OCI-LY3 (cell line): Measurements from ENCODE around the gene PTPRM.

ENCODE experiments used
- H2AFZ ChIP-seq: fragments of 200-600, 300-600 bp; shearing (Covaris generic); 2 replicates; pipeline ENCODE4 v1.6.0; 2014; ENCODE audit warnings: antibody characterized with exemption, low read depth, low read length
- H3K27ac ChIP-seq: fragments of 200-600, 300-600 bp; sonication (generic); 2 replicates; pipeline ENCODE4 v1.5.1; 2014; ENCODE audit warnings: mild to moderate bottlenecking, low read length, moderate library complexity, mixed read lengths
- H3K27me3 ChIP-seq: fragments of 200-600, 300-600 bp; sonication (generic); 2 replicates; pipeline ENCODE4 v1.6.1; 2014; ENCODE audit warnings: low read depth, low read length, mixed read lengths
- H3K36me3 ChIP-seq: fragments of 200-600, 300-600 bp; sonication (generic); replicated peaks from 2 replicates; pipeline ENCODE3; 2014; ENCODE audit warnings: low read depth, low read length, mixed read lengths
- H3K4me1 ChIP-seq: fragments of 300-600, 200-600 bp; sonication (generic); 2 replicates; pipeline ENCODE4 v1.6.1; 2014; ENCODE audit warnings: low read length, mixed read lengths
- H3K4me2 ChIP-seq: fragments of 200-600, 300-600 bp; sonication (generic); 2 replicates; pipeline ENCODE4 v1.6.1; 2014; ENCODE audit warnings: low read length, mixed read lengths
- H3K4me3 ChIP-seq: fragments of 300-600, 200-600 bp; sonication (generic); 2 replicates; pipeline ENCODE4 v1.5.1; 2014; ENCODE audit warnings: antibody characterized with exemption, mild to moderate bottlenecking, low read length, moderate library complexity
- H3K79me2 ChIP-seq: fragments of 300-600, 200-600 bp; shearing (Covaris generic); 2 replicates; pipeline ENCODE4 v1.6.1; 2014; ENCODE audit warnings: mild to moderate bottlenecking, low read length, mixed read lengths
- H3K9ac ChIP-seq: fragments of 300-600, 200-600 bp; shearing (Covaris generic); 2 replicates; pipeline ENCODE4 v1.6.0; 2014; ENCODE audit warnings: mild to moderate bottlenecking, low read length, moderate library complexity
- H3K9me3 ChIP-seq: fragments of 200-600, 300-600 bp; shearing (Covaris generic); 2 replicates; pipeline ENCODE4 v1.6.1; 2014; ENCODE audit warnings: low read length, mixed read lengths; ENCODE audit not compliant: insufficient read depth
- H4K20me1 ChIP-seq: fragments of 200-600, 300-600 bp; sonication (generic); 2 replicates; pipeline ENCODE4 v1.6.1; 2016; ENCODE audit warnings: low read length, mixed read lengths; ENCODE audit not compliant: insufficient read depth
- EZH2phosphoT487 ChIP-seq: fragments of 200-600 bp; shearing (Covaris generic); IDR thresholded peaks from 2 replicates; pipeline ENCODE4 v1.6.1; 2018; ENCODE audit warnings: antibody characterized with exemption, mixed run types, low read depth
- TF ChIP-seq, protein P1 (sequence below): fragments of 200-600, 300-600 bp; sonication (generic); IDR thresholded peaks from 2 replicates; pipeline ENCODE4 v1.5.1; 2014; ENCODE audit warnings: antibody characterized with exemption, low read length, low read depth

PTPRM gene

DNA sequence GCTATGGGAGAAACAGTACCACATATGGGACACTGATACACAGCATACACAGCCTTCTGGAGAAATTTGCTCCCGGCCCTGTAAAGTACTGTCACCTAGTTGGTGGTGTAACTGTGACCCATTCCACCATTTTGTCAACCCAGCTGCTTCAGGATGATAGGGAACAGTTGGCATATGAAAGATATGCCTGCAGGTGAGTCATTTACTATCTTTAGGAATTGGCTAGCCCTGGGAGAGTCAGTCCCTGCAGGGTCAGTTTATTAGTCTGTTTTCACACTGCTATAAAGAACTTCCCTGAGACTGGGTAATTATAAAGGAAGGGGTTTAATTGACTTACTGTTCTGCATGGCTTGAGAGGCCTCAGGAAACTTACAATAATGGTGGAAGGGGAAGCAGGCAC is 30.0 kb upstream of the PTPRM start:
- Histone ChIP-seq H2AFZ (no peak overlapping the region), H3K4me3 (no peak overlapping the region), H3K79me2 (no peaks in the 10 kb centered on the region), H3K4me1 (no peaks in the 10 kb centered on the region), H3K4me2 (no peak overlapping the region), H4K20me1 (no peaks in the 10 kb centered on the region), H3K27ac (no peak overlapping the region), H3K9me3 (no peaks in the 10 kb centered on the region), H3K9ac (no peak overlapping the region), H3K36me3 (no peaks in the 10 kb centered on the region), H3K27me3 (no peaks in the 10 kb centered on the region)
- no peak for TF ChIP-seq EZH2phosphoT487
- TF ChIP-seq, protein P1, sequence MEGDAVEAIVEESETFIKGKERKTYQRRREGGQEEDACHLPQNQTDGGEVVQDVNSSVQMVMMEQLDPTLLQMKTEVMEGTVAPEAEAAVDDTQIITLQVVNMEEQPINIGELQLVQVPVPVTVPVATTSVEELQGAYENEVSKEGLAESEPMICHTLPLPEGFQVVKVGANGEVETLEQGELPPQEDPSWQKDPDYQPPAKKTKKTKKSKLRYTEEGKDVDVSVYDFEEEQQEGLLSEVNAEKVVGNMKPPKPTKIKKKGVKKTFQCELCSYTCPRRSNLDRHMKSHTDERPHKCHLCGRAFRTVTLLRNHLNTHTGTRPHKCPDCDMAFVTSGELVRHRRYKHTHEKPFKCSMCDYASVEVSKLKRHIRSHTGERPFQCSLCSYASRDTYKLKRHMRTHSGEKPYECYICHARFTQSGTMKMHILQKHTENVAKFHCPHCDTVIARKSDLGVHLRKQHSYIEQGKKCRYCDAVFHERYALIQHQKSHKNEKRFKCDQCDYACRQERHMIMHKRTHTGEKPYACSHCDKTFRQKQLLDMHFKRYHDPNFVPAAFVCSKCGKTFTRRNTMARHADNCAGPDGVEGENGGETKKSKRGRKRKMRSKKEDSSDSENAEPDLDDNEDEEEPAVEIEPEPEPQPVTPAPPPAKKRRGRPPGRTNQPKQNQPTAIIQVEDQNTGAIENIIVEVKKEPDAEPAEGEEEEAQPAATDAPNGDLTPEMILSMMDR, result no peak

DNA sequence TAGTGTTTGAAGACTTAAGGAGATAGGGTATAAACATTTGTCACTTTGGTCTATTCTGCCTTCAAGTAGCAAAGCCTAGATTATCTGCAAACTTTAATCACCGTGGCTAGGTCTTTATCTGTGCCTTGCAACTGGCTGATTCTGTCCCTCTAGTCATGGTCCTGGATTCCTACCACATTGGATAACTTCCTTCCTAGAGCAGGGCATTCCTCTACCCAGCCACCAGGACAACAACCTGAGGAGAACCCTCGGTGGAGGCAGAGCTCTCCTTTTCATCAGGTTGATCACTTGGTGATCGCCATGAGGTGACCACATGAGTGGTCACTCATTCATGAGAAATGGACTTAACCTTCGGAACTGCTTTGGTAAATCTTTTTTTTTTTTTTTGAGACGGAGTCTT is 25.3 kb upstream of the PTPRM start:
- H4K20me1 ChIP-seq, result no peaks in the 10 kb centered on the region
- H3K4me1 ChIP-seq, result no peaks in the 10 kb centered on the region
- TF ChIP-seq EZH2phosphoT487, result no peak
- TF ChIP-seq, protein P1, result no peak
- no peaks in the 10 kb centered on the region for H3K27me3 ChIP-seq
- H3K36me3 ChIP-seq, result no peaks in the 10 kb centered on the region
- H3K4me2 ChIP-seq, result no peak overlapping the region
- no peak overlapping the region for H3K4me3 ChIP-seq
- H3K9ac ChIP-seq, result no peak overlapping the region
- no peaks in the 10 kb centered on the region for H3K79me2 ChIP-seq
- no peak overlapping the region for H2AFZ ChIP-seq
- H3K27ac ChIP-seq, result no peak overlapping the region
- no peaks in the 10 kb centered on the region for H3K9me3 ChIP-seq

DNA sequence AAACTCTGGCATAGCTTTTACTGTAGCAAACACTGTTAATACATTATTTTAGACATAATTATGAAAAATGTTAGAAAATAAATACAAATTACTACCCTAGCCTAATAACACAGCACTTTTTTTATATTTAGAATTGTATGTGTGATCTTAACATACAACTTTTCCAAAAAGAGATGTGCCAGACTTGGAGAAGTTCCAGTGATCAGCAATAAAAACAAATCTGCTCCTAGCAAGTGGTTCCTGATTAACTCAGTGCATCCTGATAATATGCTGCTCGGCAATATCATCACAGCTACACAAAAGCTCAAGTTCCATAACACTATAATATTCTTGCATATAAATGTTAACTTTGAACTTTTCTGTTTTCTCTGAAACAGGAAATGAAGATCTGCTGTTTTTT is 22.4 kb upstream of the PTPRM start:
- Histone ChIP-seq H3K4me2 (no peak overlapping the region), H3K4me1 (no peaks in the 10 kb centered on the region), H3K79me2 (no peaks in the 10 kb centered on the region), H3K4me3 (no peak overlapping the region), H2AFZ (no peak overlapping the region), H3K27ac (no peak overlapping the region), H3K9ac (no peak overlapping the region), H4K20me1 (no peaks in the 10 kb centered on the region), H3K9me3 (no peaks in the 10 kb centered on the region), H3K27me3 (no peaks in the 10 kb centered on the region), H3K36me3 (no peaks in the 10 kb centered on the region)
- TF ChIP-seq, protein P1, result no peak
- no peak for TF ChIP-seq EZH2phosphoT487

DNA sequence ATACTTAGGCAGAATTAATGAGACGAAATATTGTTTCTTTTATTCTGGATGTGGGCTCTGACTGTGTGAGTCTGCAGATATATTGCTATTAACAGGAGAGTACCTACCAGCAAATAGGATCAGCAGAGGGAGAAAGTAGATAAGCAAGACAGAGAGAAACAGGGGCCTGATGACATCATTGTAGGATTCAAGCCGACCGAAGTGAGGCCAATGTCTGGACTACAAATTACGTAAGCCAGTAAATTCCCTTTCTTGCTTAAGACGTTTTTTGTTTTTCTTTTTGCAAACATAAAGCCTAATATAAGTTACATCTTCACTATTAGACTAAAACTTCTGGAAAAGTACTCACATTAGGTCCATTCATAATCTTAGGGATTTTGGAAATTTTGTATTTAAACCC is 21.4 kb upstream of the PTPRM start:
- Histone ChIP-seq H3K9ac (no peak overlapping the region), H3K36me3 (no peaks in the 10 kb centered on the region), H3K9me3 (no peaks in the 10 kb centered on the region), H3K4me3 (no peak overlapping the region), H3K27me3 (no peaks in the 10 kb centered on the region), H3K4me1 (no peaks in the 10 kb centered on the region), H2AFZ (no peak overlapping the region), H3K4me2 (no peak overlapping the region), H3K79me2 (no peaks in the 10 kb centered on the region), H3K27ac (no peak overlapping the region), H4K20me1 (no peaks in the 10 kb centered on the region)
- TF ChIP-seq, protein P1, result no peak
- TF ChIP-seq EZH2phosphoT487, result no peak
